Brain microvascular endothelial cell (primary cell): ENCODE results near the gene BAZ1A.

Experiments
- DNase-seq: peaks from one replicate; pipeline ENCODE4 v3.0.0-alpha.2; 2020
- H3K27ac ChIP-seq: fragments of 250-450 bp; sonication (Bioruptor Pico); 2 replicates; pipeline ENCODE4 v1.5.1; 2020; ENCODE audit warnings: mild to moderate bottlenecking, moderate library complexity
- H3K27me3 ChIP-seq: fragments of 250-450 bp; sonication (Bioruptor Pico); replicated peaks from 2 replicates; pipeline ENCODE4 v1.5.1; 2020; ENCODE audit warnings: mild to moderate bottlenecking
- H3K36me3 ChIP-seq: fragments of 250-450 bp; sonication (Bioruptor Pico); replicated peaks from 2 replicates; pipeline ENCODE4 v1.5.1; 2020; ENCODE audit warnings: mild to moderate bottlenecking
- H3K4me3 ChIP-seq: 2 replicates; pipeline ENCODE4 v1.5.1; 2011; ENCODE audit warnings: low read depth, mild to moderate bottlenecking, control low read depth, low read length, moderate library complexity
- CTCF ChIP-seq: IDR thresholded peaks from 2 replicates; pipeline ENCODE4 v1.5.1; 2011; ENCODE audit warnings: low read depth, mild to moderate bottlenecking, moderate library complexity, low read length, control low read depth, inconsistent platforms; ENCODE audit errors: missing control alignments
- in situ Hi-C: cut with HindIII; loops from 2 replicates; pipeline ENCODE4 v1.10.0; 2017; ENCODE audit warnings: low sequenced_read_pairs, low pct_ligation_motif_present

The BAZ1A gene

GRCh38 chr14:34766606-34767005, 108.6 kb downstream of the BAZ1A start:
- Histone ChIP-seq H3K27ac (no peak overlapping the region), H3K36me3 (peaks cover 25% of the 10 kb centered on the region), H3K27me3 (no peaks in the 10 kb centered on the region), H3K4me3 (no peak overlapping the region)
- no peak for TF ChIP-seq CTCF
- DNase-seq = no peak
- in situ Hi-C loops = no loop called here

DNA sequence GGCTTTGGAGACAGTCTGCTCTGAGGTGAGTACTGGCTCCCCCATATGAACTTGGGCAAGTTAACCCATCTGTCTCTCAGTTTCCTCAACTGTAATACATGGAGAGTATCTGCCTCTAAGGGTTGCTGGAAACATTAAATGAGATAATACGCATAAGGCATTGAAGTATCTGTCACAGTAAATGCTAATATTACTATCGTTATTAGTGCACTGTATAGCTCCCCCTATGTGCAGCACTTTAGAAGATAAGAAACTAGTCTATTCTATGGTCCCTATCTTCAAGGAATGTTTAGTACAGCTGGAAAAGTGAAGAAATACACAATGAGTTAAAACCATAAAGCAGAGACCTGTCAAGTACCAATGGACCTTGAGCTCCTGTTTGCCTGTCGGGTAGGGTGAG, 109.1 kb downstream of the BAZ1A start:
- Histone ChIP-seq H3K36me3 (peaks cover 31% of the 10 kb centered on the region), H3K27ac (no peak overlapping the region), H3K27me3 (no peaks in the 10 kb centered on the region), H3K4me3 (no peak overlapping the region)
- DNase-seq = no peak
- no peak for TF ChIP-seq CTCF
- in situ Hi-C loops = no loop called here

GRCh38 chr14:34755215-34755614, 119.9 kb downstream of the BAZ1A start:
- H3K4me3 ChIP-seq = no peak overlapping the region
- H3K27me3 ChIP-seq = no peaks in the 10 kb centered on the region
- TF ChIP-seq CTCF = no peak
- H3K36me3 ChIP-seq = peaks cover 21% of the 10 kb centered on the region
- DNase-seq = no peak
- in situ Hi-C loops = no loop called here
- no peak overlapping the region for H3K27ac ChIP-seq

GRCh38 chr14:34754687-34755086, 120.5 kb downstream of the BAZ1A start:
- no peak overlapping the region for H3K4me3 ChIP-seq
- DNase-seq = no peak
- in situ Hi-C loops = no loop called here
- no peak for TF ChIP-seq CTCF
- no peak overlapping the region for H3K27ac ChIP-seq
- no peaks in the 10 kb centered on the region for H3K27me3 ChIP-seq
- H3K36me3 ChIP-seq = peaks cover 19% of the 10 kb centered on the region

DNA sequence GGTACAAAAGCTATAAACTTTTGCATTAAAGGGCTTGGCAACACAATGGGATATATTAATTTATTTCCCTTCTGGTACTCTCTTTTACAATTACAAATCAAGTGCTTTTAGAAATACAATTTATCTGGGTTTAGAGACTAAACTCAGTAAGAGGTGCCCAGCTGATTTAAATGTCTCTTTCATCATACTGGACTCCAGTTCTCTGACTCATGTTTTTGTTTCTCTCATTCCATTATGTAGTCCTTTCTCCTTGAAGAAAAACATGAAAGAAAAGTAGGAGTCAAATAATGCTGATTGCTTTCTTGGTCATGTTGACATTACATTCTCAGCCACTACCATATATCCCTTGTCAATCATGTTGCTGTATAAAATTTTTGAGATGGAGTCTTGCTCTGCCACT, 124.5 kb downstream of the BAZ1A start:
- no peak for DNase-seq
- Histone ChIP-seq H3K4me3 (no peak overlapping the region), H3K27me3 (no peaks in the 10 kb centered on the region), H3K36me3 (no peaks in the 10 kb centered on the region), H3K27ac (no peak overlapping the region)
- in situ Hi-C loops = no loop called here
- no peak for TF ChIP-seq CTCF

DNA sequence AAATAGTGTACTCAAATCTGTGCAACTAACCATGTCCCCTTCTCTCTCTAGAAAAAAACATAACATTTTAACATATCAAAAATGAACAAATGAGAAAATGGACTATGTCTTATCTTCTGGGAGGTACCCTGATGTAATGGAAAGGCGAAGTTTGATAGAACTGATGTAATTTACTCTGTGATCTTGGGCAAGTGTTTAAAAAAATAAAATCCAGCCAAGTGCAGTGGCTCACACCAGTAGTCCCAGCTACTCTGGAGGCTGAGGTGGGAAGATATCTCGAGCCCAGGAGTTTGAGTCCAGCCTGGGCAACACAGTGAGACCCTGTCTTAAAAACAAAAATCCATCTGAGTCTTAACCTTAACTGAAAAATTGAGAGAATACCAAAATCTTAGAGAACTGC, 124.9 kb downstream of the BAZ1A start:
- H3K27me3 ChIP-seq = no peaks in the 10 kb centered on the region
- H3K4me3 ChIP-seq = no peak overlapping the region
- no peak overlapping the region for H3K27ac ChIP-seq
- no peaks in the 10 kb centered on the region for H3K36me3 ChIP-seq
- no peak for TF ChIP-seq CTCF
- DNase-seq = no peak
- in situ Hi-C loops = no loop called here
